GM13977 (cell line): ENCODE results near the gene IGFBP2.

ENCODE experiments used
- DNase-seq: peaks from one replicate; pipeline ENCODE4 v3.0.0; 2012; ENCODE audit warnings: low spot score
- CTCF ChIP-seq: IDR thresholded peaks from 2 replicates; pipeline ENCODE4 v1.5.1; 2012; ENCODE audit warnings: mild to moderate bottlenecking, control low read depth; ENCODE audit not compliant: insufficient read depth; ENCODE audit errors: extremely low read depth, missing control alignments
- in situ Hi-C: fragments of 300-500 bp; cut with MboI; formaldehyde crosslinking; loops from one replicate; pipeline ENCODE4 v1.12.0; 2022; ENCODE audit warnings: low sequenced_read_pairs, low pct_unique_long_range_greater_than_20kb, mixed read lengths, inconsistent platforms; ENCODE audit not compliant: unreplicated experiment

Gene IGFBP2

GRCh38 chr2:216615298-216616082, 17.7 kb upstream of the IGFBP2 start:
- no peak for TF ChIP-seq CTCF
- no peak for DNase-seq
- in situ Hi-C loops: no loop called here

- in situ Hi-C loops: no loop called here
- no peak for DNase-seq
- no peak for TF ChIP-seq CTCF
Observed at GRCh38 chr2:216616083-216616678, 17.0 kb upstream of the IGFBP2 start.

GRCh38 chr2:216617159-216617815, 15.9 kb upstream of the IGFBP2 start:
- DNase-seq: no peak
- no peak for TF ChIP-seq CTCF
- in situ Hi-C loops: no loop called here

GRCh38 chr2:216618785-216619184, 14.4 kb upstream of the IGFBP2 start:
- TF ChIP-seq CTCF: no peak
- no peak for DNase-seq
- in situ Hi-C loops: no loop called here

GRCh38 chr2:216619411-216620393, 13.5 kb upstream of the IGFBP2 start:
- DNase-seq: no peak
- in situ Hi-C loops: no loop called here
- no peak for TF ChIP-seq CTCF

- no peak for DNase-seq
- in situ Hi-C loops: no loop called here
- TF ChIP-seq CTCF: no peak
Observed at GRCh38 chr2:216620786-216621185, 12.4 kb upstream of the IGFBP2 start.
